ENCODE results near the gene GNAI3.

Gene GNAI3

DNA sequence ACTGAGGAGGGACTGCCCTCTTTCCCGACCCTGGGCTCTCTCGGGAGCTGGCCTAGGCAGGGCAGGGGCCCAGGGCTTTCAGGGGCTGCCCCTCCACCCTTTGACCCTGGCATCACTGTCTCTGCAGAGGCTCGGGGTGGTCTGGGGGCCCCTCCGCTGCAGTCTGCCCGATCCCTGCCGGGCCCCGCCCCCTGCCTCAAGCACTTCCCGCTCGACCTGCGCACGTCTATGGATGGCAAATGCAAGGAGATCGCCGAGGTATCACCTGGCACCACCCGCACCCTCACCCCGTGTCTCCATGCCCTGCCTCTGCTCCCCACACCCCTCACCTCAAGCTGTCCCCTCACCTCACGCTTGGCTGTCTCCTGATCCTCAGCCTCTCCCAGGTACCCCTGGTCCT lies 76.8 kb downstream of the GNAI3 start:
- DNase-seq: no peak

DNA sequence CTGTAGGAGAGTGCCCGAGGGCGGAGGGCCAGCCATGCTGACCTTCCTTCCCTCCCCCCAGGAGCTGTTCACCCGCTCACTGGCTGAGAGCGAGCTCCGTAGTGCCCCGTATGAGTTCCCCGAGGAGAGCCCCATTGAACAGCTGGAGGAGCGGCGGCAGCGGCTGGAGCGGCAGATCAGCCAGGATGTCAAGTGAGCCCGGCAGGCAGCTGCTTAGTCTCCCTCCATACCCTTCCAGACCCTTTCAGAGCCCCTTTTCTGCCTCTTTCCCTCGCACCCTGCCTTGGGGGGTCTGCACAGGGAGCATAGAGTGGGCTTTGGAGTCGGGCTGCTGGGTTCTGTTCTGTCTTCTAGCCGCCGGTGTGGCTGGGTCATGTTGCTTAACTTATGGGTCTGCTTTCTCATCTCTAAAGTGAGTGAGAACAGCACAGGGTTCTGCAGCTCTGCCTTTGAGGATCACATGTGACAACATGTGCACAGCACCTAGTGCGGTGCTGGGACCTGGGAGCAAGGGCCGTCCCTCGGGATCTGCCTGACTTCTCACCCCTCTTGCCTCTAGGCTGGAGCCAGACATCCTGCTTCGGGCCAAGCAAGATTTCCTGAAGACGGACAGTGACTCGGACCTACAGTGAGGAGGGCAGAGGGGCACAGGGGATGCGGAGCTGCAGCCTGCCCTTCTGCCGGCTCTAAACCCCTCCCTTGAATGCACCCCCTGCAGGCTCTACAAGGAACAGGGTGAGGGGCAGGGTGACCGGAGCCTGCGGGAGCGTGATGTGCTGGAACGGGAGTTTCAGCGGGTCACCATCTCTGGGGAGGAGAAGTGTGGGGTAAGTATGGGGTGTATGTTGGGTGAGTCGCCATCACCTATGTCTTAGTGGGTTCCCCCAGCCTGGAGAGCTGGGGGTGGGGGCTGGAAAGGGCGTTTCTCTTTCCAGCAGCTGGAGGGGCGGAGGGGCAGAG lies 77.5 kb downstream of the GNAI3 start:
- DNase-seq: no peak

DNA sequence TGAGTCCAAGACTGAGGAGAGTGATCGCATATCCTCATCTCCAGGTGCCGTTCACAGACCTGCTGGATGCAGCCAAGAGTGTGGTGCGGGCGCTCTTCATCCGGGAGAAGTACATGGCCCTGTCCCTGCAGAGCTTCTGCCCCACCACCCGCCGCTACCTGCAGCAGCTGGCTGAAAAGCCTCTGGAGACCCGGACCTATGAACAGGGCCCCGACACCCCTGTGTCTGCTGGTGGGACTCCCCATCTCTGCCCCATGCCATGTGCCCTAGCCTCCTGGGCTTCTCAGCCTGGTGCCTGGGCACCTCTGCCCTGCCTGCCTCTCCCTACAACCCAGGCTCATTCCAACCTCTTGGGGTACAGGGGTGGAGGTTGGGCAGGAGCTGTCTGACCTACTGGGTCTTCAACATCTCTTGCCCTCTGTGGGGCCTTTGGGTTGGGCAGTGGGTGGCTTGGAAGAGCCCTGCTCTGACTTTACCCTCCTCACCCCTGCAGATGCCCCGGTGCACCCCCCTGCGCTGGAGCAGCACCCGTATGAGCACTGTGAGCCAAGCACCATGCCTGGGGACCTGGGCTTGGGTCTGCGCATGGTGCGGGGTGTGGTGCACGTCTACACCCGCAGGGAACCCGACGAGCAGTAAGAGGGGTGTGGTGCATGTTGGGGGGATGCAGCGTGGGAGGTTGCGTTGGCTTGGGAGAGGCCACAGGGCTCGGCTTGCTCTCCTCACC lies 78.4 kb downstream of the GNAI3 start:
- DNase-seq: no peak

DNA sequence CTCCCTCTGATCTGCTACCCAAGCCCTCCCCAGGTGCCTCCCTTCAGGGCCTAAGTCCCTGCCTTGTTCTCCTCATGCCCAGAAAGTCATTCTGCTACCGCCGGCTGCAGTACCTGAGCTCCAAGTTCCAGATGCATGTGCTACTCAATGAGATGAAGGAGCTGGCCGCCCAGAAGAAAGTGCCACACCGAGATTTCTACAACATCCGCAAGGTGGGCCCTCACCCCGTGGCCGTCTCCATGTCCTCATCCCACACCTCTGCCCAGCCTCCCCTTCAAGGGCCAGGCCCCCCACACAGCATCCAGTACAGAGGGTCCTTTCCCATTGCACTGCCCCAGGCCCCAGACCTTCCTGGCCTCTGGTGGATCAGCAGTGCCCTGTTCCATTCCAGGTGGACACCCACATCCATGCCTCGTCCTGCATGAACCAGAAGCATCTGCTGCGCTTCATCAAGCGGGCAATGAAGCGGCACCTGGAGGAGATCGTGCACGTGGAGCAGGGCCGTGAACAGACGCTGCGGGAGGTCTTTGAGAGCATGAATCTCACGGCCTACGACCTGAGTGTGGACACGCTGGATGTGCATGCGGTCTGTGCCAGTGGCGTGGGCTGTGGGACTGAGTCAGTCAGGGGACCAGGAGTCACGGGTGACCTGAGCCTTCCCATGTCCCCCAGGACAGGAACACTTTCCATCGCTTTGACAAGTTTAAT lies 79.4 kb downstream of the GNAI3 start:
- no peak for DNase-seq

DNA sequence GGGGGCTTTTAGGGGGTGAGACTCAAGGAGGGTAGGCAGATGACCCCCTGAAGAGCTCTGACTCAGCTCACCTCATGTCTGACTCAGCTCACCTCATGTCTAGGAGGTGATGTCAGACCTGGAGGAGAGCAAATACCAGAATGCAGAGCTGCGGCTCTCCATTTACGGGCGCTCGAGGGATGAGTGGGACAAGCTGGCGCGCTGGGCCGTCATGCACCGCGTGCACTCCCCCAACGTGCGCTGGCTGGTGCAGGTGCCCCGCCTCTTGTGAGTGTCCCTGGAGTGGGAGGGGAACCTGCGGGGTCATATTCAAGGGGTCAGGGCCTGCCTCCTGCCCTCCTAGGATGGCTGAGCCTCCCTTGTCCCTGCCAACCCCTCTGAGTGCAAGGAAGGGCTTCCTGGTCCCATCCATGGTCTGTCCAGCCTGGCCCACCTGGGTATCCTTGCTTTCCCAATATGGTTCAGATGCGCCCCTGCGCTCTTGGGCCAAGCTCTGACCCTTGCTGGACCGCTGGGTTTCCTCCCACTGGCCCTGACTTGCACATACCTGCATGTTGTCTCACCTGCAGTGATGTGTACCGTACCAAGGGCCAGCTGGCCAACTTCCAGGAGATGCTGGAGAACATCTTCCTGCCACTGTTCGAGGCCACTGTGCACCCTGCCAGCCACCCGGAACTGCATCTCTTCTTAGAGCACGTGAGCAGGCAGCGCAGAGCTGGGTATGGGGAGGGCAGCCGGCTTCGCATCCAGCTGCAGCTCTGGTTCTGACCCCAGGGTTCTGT lies 80.3 kb downstream of the GNAI3 start:
- DNase-seq: no peak

DNA sequence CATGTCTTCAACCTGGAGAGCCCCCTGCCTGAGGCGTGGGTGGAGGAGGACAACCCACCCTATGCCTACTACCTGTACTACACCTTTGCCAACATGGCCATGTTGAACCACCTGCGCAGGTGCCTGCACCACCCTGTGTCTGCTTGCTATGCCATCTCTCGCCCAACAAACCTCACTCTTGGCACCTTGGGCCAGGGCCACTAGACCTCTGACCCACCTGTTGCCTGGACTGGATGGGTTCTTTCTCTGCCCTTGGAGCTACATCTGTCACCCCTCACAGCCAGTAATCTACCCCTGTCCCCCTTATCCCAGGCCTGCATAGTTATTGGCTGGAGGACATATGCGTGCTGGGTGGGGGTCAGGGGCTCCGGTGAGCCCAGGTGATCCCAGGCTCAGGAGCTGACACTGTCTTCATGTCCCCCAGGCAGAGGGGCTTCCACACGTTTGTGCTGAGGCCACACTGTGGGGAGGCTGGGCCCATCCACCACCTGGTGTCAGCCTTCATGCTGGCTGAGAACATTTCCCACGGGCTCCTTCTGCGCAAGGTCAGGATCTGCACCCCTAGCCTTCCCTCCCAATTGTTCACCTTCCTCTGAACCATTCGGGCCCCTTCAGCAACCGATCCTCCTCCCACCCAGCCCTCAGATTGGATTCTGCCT lies 81.1 kb downstream of the GNAI3 start:
- DNase-seq: no peak

DNA sequence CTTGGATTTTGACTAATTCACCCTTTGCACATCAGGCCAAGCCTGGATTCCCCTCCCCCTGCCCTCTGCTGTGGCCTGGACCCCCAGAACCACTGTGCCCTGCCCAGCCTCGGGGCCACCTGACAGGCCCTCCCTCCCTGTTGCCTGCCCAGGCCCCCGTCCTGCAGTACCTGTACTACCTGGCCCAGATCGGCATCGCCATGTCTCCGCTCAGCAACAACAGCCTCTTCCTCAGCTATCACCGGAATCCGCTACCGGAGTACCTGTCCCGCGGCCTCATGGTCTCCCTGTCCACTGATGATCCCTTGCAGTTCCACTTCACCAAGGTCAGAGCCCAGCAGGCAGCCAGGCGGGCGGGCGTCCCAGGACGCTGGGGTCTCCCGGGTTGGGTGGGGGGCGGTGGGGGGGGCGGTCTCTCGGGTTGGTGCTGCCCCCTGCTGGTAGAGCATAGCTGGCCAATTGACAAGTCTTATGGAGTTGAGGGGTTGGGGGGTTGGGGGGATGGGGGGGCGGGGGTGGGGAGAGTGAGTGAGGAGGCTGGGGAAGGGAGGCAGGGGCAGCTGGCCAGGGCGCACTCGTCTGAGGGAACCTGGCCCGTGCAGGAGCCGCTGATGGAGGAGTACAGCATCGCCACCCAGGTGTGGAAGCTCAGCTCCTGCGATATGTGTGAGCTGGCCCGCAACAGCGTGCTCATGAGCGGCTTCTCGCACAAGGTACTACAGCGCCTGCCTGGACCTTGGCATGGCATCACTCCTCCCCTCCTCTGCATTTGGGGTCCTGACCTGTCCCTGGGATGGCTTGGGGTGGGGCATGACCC lies 81.9 kb downstream of the GNAI3 start:
- peak; percentile 72 for DNase-seq

DNA sequence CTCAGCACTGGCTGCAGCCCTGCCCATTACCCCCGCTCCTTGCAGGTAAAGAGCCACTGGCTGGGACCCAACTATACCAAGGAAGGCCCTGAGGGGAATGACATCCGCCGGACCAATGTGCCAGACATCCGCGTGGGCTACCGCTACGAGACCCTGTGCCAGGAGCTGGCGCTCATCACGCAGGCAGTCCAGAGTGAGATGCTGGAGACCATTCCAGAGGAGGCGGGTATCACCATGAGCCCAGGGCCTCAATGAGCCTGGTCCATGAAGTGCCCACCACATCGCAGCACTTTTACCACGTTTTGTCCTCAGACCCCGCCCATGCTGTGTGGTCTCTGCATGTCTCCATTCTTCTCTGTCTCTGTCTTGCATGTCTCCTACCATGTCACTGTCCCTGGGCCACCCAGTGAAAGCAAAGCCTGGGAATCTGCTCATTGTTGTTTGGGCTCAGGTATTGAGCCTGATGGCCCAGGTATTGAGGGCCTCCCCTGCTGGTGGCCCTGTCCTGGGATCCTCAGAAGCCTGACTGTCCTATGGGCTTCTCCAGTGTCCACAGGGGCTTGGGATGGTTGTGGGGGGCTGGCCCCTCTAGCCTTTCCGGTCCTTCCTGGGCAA lies 82.6 kb downstream of the GNAI3 start:
- no peak for DNase-seq

DNA sequence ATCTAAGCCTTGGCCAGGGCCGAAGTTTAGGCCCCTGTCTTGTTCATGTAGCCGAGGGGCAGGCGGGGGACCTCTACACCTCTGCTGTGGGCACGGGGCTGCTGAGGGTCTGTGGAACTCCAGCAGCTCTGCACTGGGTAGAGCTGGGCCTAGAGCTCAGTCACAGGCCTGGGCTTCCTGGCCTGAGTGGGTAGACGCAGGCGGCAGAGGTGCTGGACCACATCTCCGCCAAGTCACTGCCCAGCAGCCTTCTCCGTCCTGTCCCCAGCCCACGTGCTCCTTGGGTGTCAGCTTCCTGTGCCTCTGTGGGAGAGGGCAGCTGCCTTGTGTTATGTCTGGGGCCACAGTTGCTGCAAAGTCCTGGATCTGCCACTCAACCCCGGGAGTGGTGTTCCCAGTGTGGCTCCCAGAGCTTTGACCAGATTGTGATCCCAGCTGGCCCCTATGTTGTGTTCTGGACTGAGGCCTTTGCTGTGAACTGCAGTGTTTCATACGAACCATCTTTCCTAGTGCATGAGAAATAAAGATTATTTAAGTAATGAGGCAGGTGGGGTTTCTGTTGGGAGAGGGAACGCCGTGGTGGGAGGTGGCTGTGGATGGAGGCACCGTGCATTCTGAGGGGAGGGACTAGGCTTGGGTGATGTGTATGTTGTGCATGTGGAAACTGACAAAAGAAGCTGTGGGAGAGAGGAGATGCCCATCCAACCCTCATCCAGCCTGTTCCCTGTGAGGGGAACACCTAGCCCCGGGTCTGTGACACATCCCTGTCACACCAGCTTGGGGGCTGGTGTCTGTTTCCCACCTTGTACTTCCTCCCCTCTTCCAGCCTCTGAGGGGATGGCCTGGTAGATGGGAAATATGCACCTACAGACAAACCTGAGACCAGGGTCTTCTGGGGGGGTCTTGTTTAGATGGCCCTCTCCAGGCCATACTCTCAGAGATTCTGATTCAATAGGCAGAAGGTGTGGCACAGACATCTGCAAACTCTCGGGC lies 83.4 kb downstream of the GNAI3 start:
- DNase-seq: no peak

DNA sequence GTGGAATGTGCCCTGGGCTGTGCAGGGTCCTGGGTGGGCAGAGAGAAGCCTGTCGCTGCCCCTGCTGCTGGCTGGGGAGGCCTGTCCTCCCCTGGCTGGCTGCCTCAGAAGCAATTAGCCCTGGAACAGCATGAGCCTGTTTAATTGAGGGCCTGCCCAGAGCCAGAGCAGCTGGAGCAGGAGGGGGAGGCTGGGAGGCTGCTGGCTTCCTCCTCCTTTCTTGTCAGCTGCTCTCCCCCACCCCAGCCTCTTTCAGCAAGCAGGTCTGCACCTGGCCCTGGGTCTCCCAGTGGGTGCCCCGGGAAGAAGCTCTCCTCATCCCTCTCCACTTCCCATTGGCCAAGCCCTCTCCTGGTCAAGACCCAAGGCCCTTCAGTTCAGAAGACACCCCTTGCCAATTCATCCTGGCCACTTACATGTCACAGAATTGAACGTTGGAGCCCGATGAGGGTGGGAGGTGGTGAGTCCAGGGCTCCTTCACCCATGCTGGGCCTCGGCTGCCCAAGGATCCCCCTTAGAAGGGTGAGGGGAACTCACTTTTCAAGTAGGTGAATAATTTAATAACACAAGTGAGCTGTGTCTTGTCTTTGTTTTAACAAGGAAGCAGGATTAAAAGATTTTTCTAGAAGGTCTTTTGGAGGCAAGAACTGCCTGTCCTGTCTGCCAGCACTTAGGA lies 84.4 kb downstream of the GNAI3 start:
- DNase-seq: no peak

DNA sequence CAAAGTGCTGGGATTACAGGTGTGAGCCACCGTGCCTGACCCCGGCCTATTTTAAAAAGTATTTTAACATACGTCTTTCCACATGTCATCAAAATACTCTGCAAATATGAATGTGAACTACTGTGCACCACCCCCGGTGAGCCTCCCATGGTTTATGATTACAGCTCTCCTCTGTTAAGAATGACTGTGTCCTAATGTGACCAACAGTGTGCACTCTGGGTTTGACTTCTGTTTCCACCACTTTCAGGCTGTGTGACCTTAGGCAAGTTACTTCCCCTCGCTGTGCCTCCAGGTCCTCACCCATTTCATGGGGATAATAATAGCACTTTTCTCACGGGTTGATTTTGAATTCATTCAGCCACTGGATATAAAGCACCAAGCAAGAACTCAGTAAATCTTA lies 85.9 kb downstream of the GNAI3 start:
- DNase-seq: no peak

DNA sequence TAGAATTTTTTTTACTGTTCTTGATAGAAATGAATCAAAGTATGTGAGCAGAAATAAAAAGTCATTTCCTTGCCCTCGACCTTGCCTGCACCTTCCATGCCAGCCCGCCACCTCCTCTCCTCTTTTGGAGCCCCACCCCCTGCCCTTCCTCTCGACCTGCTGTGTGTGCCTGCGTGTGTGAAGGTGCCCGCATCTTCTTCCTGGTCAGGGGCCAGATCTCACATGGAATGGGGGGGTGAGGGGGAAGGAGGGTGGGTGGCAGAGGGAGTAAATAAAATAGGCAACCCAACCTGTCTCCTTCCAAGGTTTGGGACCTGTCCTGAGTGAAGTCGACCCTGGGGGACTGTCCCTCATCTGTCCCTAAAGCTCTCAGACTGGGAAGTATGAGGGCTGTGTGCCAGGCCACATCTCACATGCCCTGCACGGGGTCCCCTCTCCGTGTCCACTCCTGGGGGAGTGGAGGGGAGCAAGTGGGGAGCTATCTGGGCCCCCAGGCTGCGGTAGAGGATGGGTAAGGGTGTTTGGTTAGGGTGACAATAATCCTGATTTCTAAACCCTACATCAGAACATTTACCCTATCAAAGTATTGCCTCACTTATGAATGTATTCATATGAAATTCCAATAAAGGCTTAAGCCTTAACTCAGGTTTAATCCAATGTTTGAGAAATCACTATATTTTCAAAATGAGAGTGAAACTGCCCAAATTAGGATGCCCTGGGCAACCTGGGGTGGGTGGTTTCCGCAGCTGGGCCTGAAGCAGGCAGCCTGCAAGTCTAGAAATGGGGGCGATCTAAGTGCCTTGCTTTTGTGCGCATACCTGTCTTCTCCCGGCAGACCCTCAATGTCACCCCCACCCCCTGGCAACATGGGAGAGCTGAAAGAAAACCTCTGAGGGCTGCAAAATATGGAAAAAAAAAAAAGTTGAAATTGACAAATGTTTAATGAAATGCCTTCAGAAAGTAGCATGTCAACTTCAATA lies 86.6 kb downstream of the GNAI3 start:
- peak; percentile 60 for DNase-seq

DNA sequence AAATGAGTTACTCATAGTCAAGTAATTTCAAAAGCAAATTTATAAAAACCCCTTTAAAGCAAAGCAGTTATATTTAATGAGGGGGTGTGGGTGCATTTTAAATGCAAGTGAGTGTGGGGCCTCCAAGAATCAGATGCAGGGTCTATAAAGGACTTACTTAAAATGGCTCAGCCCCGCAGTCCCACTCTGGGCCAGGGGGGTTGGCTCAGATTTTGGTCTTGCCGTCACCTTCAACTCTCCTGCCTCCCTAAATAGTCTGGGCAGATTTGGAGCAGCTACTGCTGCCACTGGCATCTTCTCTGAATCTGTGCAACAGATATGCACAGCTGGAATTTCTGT lies 87.4 kb downstream of the GNAI3 start:
- DNase-seq: no peak

DNA sequence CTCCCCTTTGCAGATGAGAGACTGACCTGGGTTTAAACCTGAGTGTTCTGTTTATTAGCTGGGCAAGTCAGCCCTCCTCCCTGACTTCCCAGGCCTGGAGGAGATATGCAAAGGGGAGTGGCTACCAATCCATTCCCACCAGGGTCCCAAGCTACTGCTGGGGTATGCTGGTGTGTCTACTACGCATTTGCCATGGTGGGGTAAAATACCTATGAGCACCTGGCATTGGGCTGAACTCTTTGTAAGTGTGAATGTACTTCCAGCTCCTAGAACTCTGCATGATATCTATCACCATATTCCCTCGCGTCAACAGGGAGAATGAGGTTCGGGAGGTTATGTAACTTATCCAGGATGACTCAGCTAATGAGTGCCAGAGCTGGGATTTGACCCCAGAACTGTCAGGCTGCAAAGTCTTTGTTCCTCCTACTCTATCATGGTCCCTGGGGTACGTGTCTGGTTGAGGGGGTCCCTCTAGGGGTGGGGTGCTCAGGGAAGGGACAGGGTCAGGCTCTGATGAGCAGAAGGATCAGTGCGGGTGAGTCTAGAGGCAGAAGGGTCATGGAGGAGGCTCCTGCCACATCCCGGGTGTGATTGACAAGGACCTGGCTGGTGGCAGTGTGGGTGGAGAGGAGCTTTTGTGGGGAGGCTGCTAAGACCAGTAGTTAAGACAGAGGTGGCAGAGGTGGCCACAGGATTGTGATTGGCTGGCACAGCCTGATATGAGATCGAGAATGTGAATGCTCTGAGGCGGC lies 88.0 kb downstream of the GNAI3 start:
- DNase-seq: no peak

DNA sequence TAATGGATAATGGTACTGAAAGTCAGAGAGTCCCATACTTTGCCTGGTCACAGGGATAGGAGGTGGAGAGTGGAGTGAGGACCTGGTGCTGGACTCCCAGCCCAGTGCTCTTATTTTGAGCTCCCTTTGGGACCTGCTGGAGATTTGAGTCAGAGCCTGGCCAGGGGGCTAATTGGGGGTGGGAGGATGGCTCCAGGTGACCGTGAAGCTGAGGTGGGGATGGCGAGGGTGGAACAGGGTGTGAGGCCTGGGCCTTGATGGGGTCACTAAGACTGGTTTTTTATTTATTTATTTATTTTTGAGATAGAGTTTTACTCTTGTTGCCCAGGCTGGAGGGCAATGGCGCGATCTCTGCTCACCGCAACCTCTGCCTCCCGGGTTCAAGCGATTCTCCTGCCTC lies 89.0 kb downstream of the GNAI3 start:
- no peak for DNase-seq

DNA sequence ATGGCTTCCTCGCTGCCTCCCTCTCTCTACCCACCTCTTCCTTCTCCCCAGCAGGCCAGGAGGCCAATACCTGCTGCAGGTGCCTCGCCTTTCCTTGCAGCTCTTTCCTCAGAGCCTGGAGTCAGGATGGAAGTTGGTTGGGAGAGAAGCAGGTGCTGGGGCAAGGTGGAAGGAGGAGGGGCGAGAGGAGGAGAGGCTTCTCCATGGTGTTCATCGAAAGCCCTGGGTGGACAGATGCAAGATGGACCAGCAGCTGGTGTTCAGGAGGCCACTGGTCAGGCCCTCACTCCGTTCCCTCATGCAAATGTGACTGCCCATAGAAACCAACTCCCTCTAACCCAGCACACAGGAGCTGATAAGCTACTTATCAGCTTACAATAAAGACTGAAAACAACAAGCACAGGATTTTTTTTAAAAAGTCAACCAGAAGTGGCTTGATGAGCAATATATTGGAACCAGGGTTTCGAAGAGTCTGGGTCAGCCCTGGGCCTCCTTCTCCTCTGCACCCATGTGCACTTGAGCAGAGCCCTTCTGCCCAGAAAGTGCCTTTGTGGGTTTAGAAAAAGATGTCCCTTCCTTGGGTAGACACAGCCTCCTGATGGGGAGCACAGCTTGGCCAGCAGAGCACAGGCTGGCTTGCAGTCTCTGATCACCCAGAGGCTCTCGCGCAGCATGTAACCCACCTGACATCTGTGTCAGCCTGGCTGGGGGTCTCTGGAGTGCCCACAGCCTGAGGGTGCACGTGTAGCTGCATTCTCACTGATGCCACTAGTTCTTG lies 90.8 kb downstream of the GNAI3 start:
- no peak for DNase-seq
